Suppressor macrophage treated with lipopolysaccharide for 1 hour (primary cell): ENCODE data around the gene BAZ1B.
"Not testable (repeated sequence)": the region's sequence is repeated elsewhere in the genome, so short reads cannot be mapped to it uniquely, and the experiment has no call there.

ENCODE experiments used
- DNase-seq, 3 donors: peaks; one replicate each; pipeline ENCODE4 v3.0.0-alpha.2; 2020 to 2022

BAZ1B gene

GRCh38 chr7:73541722-73542121, 19.6 kb upstream of the BAZ1B start:
- DNase-seq: no peak

- no peak for DNase-seq
Measured at GRCh38 chr7:73539709-73540108, 17.6 kb upstream of the BAZ1B start.

DNA sequence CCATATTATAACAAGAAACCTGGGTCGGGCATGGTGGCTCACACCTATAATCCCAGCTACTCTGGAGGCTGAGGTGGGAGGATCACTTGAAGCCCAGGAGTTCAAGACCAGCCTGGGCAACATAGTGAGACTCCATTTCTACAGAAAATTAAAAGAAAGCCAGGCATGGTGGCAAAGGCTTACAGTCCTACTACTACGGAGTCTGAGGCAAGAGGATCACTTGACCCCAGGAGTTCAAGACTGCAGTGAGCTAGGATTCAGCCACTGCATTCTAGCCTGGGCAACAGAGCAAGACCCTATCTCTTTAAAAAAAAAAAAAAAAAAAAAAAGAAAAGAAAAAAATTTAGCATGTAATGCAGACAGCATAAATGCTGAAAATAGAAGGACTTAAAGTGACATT, 16.4 kb upstream of the BAZ1B start:
- not testable (repeated sequence) for DNase-seq

DNA sequence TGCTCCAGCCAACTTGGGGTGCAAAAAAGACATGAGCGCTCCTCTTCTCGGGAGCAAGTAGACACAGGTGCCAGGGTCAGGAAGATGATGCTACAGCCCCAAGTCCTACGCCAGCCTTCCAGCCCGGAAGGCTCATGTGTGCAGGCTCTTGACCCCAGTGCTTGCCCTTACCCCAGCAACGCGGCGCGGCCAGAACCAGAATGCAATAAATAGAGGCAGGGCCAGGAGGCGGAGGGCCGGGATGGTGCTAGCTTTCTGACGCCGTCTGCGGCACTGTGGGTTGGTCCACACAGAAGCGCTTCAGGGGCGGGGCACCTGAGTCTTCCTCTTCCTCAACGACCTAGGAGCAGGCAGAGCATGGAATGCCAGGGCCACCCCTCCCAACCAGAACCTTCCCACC, 15.0 kb upstream of the BAZ1B start:
- DNase-seq: no peak

DNA sequence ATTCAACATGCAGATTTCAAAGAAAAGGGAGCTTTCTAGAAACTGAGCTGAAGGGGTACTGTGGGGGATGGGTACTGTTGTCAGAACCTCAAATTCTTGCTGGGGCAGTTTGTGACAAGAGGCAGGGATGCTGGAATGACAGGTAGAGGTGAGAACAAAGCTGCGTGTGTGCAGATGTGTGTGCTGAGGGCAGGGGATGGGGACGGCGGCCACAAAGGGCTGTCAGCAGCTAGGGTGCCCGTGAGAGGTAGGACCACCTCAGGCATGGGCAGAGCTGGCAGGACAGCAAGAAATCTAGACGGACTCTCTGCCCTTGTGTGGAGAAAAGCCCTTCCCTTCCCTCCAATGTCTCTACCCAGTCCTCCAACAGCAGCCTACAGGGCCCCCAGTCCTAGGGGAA, 14.4 kb upstream of the BAZ1B start:
- DNase-seq: no peak

GRCh38 chr7:73535918-73536317, 13.8 kb upstream of the BAZ1B start:
- not testable (repeated sequence) for DNase-seq

DNA sequence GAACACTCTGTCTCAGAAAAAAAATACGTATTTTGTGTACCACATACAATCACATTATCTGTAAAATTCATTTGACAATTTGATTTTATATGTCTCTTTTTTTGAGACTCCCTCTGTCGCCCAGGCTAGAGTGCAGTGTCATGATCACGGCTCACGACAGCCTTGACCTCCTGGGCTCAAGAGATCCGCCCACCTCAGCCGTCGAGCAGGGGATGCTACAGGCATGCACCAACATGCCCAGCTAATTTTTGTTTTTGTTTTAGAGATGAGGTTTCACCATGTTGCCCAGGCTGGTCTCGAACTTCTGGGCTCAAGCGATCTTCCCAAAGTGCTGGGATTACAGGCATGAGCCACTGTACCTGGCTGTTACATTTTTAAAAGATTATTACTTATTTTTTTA, 11.6 kb upstream of the BAZ1B start:
- DNase-seq: no peak

DNA sequence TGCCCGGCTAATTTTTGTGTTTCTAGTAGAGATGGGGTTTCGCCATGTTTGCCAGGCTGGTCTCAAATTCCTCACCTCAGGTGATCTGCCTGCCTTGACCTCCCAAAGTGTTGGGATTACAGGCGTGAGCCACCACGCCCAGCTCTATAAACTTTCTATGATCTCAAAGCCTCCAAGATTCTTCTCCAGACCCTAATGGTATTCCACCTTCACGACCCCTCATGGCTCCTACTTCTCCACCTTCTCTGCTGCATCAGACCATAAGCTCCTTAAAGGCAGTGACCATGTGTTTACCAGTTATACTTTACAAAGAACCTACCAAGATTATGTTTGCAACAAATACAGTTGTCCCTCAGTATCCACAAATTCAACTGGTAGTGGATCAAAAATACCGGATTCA, 10.1 kb upstream of the BAZ1B start:
- no peak for DNase-seq

GRCh38 chr7:73530800-73531199, 8.7 kb upstream of the BAZ1B start:
- no peak for DNase-seq

DNA sequence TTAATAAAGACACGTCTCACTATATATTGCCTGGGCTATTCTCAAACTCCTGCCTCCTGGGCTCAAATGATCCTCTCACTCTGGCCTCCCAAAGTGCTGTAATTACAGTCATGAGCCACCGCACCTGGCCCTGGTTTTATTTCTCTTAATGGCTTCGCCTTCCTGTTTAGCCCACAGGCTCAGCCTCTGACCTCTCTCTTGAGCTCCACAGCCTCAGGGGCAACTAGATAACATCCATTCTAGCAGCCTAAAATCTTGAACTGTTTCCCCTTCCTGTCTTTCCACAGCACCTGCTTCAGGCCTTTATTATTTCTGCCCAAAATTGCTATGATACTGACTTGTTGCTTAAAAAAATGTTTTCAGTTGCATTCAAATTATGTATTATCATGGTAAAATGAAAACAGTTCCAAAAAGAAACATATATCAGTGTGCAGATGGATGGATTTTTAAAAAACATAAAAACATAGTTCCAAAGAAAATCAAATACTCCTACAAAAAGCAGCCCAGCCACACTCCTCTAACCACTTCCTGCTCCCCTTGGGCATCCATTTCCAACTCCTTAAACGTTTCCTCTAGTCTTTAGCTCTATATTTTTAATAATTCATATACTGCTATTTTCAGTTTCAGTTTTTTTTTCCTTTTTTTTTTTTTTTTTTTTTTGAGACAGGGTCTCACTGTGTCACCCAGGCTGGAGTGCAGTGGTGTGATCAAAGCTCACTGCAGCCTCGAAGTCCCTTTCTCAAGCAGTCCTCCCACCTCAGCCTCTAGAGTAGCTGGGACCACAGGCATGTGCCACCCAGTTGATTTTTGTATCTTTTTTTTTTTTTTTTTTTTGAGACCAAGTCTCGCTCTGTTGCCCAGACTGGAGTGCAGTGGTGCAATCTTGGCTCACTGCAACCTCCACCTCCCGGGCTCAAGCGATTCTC, 5.1 kb upstream of the BAZ1B start:
- DNase-seq: peak in 1 of 3 donors; percentile 3

- DNase-seq: not testable (repeated sequence)
Measured at GRCh38 chr7:73526158-73526494, 4.0 kb upstream of the BAZ1B start.

- DNase-seq: peak; percentile 53 to 85 (median 69)
Measured at GRCh38 chr7:73521636-73522104, 423 bp downstream of the BAZ1B start.

DNA sequence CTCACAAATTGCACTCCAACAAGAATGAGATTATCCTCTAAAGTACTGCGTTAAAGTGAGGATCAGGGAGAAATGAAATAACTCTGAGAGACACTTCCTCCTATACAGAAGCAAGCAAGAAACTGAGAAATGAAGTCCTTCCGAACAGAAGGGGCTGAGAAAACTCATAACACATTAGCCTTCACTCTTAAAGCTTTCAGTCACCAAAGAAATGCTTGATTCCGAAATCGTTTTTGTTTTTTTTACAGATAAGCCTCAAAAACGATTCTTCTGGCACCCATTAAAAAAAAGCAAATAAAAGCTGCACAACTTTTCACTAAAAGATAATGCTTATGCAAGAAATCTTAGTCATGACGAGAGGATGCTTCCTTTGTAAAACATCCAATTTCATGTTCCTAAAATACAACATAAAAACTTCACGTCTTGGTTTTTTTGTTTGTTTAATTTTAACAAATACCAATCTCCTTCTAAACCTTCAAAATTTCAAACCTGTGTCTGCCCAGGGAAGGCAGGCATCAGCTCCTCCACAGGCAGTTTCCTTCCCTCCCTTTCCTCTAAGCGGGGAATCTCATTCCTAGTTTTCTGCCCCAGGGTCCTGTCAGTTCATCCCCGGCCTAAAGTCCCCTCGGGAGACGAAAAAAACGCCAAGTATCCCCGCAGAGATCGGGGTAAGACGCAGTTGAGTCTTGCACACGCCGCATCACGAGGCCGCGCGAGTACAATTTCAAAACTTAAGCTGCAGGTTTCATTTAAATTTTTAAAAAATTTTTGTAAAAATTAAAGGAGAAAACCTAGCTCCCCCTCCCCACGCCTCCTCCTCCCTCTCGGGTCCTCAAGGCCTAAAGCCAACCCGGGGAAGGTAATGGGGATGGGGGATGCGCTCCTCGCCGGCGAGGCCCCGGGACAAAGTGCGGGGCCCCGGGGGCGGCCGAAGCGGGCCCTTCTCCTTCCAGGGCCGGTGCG, 1.1 kb downstream of the BAZ1B start:
- DNase-seq: peak; percentile 17 to 34 (median 28)

DNA sequence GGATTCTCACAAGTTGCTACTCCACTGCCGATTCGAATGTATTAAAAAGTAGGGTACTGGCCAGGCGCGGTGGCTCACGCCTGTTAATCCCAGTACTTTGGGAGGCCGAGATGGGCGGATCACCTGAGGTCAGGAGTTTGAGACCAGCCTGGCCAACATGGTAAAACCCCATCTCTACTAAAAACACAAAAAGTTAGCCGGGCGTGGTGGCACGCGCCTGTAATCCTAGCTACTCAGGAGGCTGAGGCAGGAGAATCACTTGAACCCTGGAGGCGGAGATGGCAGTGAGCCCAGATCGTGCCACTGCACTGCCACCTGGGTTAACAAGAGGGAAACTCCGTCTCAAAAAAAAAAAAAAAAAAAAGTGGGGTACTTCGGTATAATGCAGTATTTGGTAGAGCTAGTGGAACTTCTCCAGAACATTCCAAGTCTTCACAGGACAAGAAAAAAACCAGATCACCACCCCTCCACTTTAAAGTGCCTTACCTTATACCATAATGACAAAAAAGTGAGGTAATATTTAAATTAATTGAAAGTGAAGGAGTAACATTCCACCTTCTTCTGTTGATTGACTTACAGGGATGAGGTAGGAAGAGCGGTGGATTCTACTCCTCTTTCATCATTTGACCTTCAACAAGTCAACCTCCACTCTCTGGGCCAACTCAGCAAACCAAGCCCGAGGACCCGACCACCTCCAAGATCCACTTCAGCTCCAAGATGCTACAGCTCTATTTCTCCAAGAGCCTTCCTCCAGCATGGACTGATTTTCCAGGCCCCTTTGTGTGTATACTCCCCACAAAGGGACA, 2.0 kb downstream of the BAZ1B start:
- DNase-seq: peak in 2 of 3 donors; percentile 9 to 16

- DNase-seq: no peak
Measured at GRCh38 chr7:73518470-73518869, 3.6 kb downstream of the BAZ1B start.

DNA sequence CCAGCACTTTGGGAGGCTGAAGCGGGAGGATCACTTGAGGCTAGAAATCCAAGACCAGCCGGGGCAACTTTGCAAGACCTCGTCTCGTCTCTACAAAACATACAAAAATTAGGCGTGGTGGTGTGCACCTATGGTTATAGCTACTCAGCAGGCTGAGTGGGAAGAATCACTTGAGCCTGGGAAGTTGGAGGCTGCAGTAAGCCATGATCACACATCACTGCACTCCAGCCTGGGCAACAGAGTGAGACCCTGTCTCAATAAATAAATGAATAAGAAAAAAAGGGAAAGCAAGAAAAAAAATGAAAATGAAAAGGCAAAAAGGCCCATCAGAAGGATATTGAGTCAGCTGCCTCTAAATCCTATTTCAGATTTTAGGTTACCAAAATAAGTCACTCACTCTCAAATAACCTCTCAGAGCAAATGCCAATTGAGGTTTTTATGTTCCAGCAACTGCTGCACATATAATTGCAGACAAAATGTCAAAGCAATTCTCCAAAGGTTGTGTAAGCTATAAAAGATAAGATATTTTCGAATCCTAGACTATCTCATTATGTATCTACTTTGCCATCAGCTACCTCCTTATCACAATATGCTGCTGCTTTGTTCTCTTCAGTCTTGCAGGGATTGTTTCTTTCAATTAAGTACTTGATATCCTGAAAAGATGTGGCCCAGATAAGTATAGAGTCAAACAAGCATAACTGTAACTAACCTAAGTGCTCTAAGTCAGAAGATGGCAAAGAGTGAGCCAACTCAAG, 4.7 kb downstream of the BAZ1B start:
- DNase-seq: no peak

DNA sequence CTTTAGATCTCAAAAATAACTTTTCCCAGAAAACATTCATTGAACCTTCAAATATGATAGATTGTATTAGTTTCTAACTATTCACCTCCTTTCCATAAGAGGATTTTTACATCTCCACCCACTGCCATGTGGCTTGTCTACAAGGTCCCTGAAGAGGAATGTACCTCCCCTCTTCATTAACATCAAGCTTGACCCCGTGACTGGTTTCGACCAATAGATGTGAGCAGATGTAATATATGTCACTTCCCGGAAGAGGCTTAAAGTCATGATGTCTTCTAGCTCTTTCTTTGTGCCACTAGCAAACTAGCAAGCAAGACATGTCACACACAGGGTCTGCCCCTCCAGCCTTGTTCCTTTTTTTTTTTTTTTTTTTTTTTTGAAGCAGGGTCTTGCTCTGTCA, 6.9 kb downstream of the BAZ1B start:
- DNase-seq: peak in 2 of 3 donors; percentile 0 to 27

DNA sequence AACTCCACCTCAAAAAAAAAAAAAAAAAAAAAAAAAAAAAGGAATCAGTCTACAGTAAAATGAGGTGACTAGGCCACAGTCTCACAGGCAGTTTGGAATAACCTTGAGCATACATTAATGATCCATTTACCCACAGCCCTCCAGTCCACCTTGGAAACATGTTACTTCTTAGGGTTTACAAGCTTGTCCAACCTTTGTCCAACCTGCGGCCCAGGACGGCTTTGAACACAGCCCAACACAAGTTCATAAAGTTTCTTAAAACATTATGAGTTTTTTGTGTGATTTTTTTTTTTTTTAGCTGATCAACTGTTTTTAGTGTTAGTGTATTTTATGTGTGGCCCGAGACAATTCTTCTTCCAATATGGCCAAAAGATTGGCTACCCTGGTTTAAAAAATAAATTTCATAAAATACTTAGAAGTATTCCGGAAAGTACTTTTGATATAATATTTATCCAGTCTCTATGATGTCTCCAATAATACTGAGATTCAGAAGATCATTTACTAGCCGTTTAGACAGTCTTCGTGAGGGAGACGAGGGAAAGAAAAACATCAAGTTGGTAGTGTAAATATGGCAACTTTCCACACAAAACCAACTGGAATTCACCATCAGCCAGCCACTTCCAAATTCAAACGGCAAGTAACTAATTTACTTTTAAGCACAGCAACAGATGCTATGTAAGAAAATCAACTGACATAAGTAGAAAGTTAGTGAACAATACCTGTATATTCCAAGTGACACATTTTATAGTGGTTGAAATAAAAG, 9.9 kb downstream of the BAZ1B start:
- DNase-seq: no peak

DNA sequence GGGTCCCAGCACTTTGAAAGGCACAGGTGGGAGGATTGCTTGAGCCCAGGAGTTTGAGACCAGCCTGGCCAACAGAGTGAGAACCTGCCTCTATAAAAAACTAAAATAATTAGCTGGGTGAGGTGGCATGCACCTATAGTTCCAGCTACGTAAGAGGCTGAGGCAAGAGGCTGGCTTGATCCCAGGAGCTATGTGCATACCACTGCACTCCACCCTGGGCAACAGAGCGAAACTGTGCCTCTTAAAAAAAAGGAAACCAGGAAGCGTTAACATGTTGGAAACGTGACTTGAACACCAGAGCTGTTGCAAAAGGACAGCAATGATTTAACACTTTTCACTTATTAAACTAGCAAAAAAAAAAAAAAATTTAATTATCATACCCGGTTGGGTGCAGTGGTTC, 12.6 kb downstream of the BAZ1B start:
- DNase-seq: no peak

GRCh38 chr7:73507556-73507955, 14.5 kb downstream of the BAZ1B start:
- no peak for DNase-seq

GRCh38 chr7:73504920-73505319, 17.2 kb downstream of the BAZ1B start:
- no peak for DNase-seq
